HCT116 (cell line): ENCODE measurements around the gene TSPEAR. TPM values are rescaled to one million over a fixed set of nuclear protein-coding genes. Genes with fewer than 3 reads are reported as not detected.

Experiments
- ATAC-seq: fragments of 200-7000 bp; cut with Tn5 transposase; 2 replicates; pipeline ENCODE4 v1.9.1; 2020; ENCODE audit warnings: mild to moderate bottlenecking, moderate library complexity
- BruUV-seq: library from RNA; stranded (reverse); fragments of 400-500 nt; replicated peaks from 2 replicates; lab custom pipeline; 2021; lab: Mats Ljungman, UMichigan
- CTCF ChIA-PET: fragments of 300-600 bp; sonication (Branson Sonifier 250); formaldehyde crosslinking; loops from one replicate; lab custom pipeline; 2021; ENCODE audit warnings: antibody characterized with exemption; lab: Charles Lee
- POLR2A ChIA-PET: fragments of 300-600, 350-600 bp; sonication (Branson Sonifier 250); formaldehyde crosslinking; loops from one replicate; lab custom pipeline; 2021; ENCODE audit warnings: antibody characterized with exemption; lab: Charles Lee
- RAD21 ChIA-PET, 2 experiments: fragments of 300-600 bp; sonication (Branson Sonifier 250); formaldehyde crosslinking; loops; one replicate each; lab custom pipeline; 2023; ENCODE audit warnings: low total read pairs in 2 of 2; ENCODE audit not compliant: uncharacterized antibody in 2 of 2, unreplicated experiment in 2 of 2, low non-redundant PET in 1 of 2; lab: Charles Lee
- DNase-seq: peaks from one replicate; pipeline ENCODE4 v3.0.0-alpha.2; 2010; ENCODE audit warnings: low read depth, low spot score
- H2AFZ ChIP-seq: fragments of 200-600 bp; shearing (Covaris generic), sonication (generic); 2 replicates; pipeline ENCODE4 v1.6.1; 2017; ENCODE audit warnings: low read depth, mixed run types, mixed read lengths, antibody characterized with exemption, low read length; ENCODE audit not compliant: poor library complexity, severe bottlenecking
- H3K27ac ChIP-seq: 2 replicates; pipeline ENCODE4 v1.5.1; 2012; ENCODE audit warnings: low read depth, low read length
- H3K27me3 ChIP-seq: fragments of 200-600 bp; sonication (generic); 2 replicates; pipeline ENCODE4 v1.6.1; 2016; ENCODE audit warnings: mixed run types, low read length, mixed read lengths; ENCODE audit not compliant: insufficient read depth
- H3K36me3 ChIP-seq, 2 experiments: fragments of 200-500 bp in 1 of 2; fragments of 200-600 bp in 1 of 2; sonication (Bioruptor generic) in 1 of 2; sonication (generic) in 1 of 2; 2 replicates each; pipeline versions ENCODE4 v1.5.1 to v1.6.1; 2014 to 2016; ENCODE audit warnings: low read length in 2 of 2, inconsistent platforms in 1 of 2, mixed read lengths in 1 of 2, mixed run types in 1 of 2; ENCODE audit not compliant: insufficient read depth in 2 of 2, control insufficient read depth in 1 of 2
- H3K4me1 ChIP-seq, 2 experiments: fragments of 200-600 bp in 1 of 2; sonication (generic) in 1 of 2; 2 replicates each; pipeline versions ENCODE4 v1.5.1 to v1.6.1; 2012 to 2017; ENCODE audit warnings: low read length in 2 of 2, inconsistent platforms in 1 of 2, mild to moderate bottlenecking in 1 of 2, mixed read lengths in 1 of 2, mixed run types in 1 of 2, moderate library complexity in 1 of 2; ENCODE audit not compliant: insufficient read depth in 2 of 2, control insufficient read depth in 1 of 2
- H3K4me2 ChIP-seq: fragments of 200-600 bp; sonication (generic); 2 replicates; pipeline ENCODE4 v1.6.1; 2017; ENCODE audit warnings: mixed run types, low read length, mixed read lengths
- H3K4me3 ChIP-seq, 2 experiments: fragments of 200-600 bp in 1 of 2; sonication (generic) in 1 of 2; replicated peaks in 1 of 2; 2 replicates each; pipeline ENCODE4 v1.5.1; 2011 to 2016; ENCODE audit warnings: low read length in 2 of 2, control low read depth in 1 of 2, low read depth in 1 of 2, mild to moderate bottlenecking in 1 of 2, mixed read lengths in 1 of 2, mixed run types in 1 of 2
- H3K79me2 ChIP-seq: fragments of 200-600 bp; sonication (generic); 2 replicates; pipeline ENCODE4 v1.6.1; 2017; ENCODE audit warnings: mild to moderate bottlenecking, mixed run types, low read length, moderate library complexity, mixed read lengths; ENCODE audit not compliant: insufficient read depth
- H3K9ac ChIP-seq: fragments of 200-600 bp; sonication (generic); 2 replicates; pipeline ENCODE4 v1.6.1; 2016; ENCODE audit warnings: low read length, mixed read lengths
- H3K9me2 ChIP-seq: fragments of 200-600 bp; sonication (generic), shearing (Covaris generic); 2 replicates; pipeline ENCODE4 v1.6.1; 2017; ENCODE audit warnings: mixed run types, mild to moderate bottlenecking, moderate library complexity; ENCODE audit not compliant: insufficient read depth
- H3K9me3 ChIP-seq, 2 experiments: fragments of 200-500 bp in 1 of 2; fragments of 200-600 bp in 1 of 2; sonication (Bioruptor generic) in 1 of 2; sonication (generic) in 1 of 2; 2 replicates each; pipeline ENCODE4 v1.6.1; 2014 to 2017; ENCODE audit warnings: low read length in 2 of 2, mixed read lengths in 2 of 2, inconsistent platforms in 1 of 2, low read depth in 1 of 2, mild to moderate bottlenecking in 1 of 2, mixed run types in 1 of 2, moderate library complexity in 1 of 2; ENCODE audit not compliant: control insufficient read depth in 1 of 2, insufficient read depth in 1 of 2
- H4K20me1 ChIP-seq: fragments of 200-600 bp; sonication (generic), shearing (Covaris generic); 2 replicates; pipeline ENCODE4 v1.6.1; 2017; ENCODE audit warnings: mixed run types, mild to moderate bottlenecking, moderate library complexity; ENCODE audit not compliant: insufficient read depth
- CBX3 ChIP-seq: IDR thresholded peaks from 2 replicates; pipeline ENCODE4 v1.6.1; 2012; ENCODE audit warnings: low read depth
- EGR1 ChIP-seq: IDR thresholded peaks from 2 replicates; pipeline ENCODE4 v1.6.1; 2012; ENCODE audit warnings: low read depth
- ELF1 ChIP-seq: IDR thresholded peaks from 2 replicates; pipeline ENCODE4 v1.6.1; 2012; ENCODE audit warnings: low read depth, borderline replicate concordance
- EZH2 ChIP-seq: fragments of 200-600 bp; sonication (generic); IDR thresholded peaks from 2 replicates; pipeline ENCODE4 v1.6.1; 2017; ENCODE audit warnings: antibody characterized with exemption, mixed run types
- JUND ChIP-seq: IDR thresholded peaks from 2 replicates; pipeline ENCODE4 v1.6.1; 2012
- MAX ChIP-seq: IDR thresholded peaks from 2 replicates; pipeline ENCODE4 v1.6.1; 2012
- RAD21 ChIP-seq: IDR thresholded peaks from 2 replicates; pipeline ENCODE4 v1.6.1; 2012; ENCODE audit warnings: low read depth, mild to moderate bottlenecking
- REST ChIP-seq: IDR thresholded peaks from 2 replicates; pipeline ENCODE4 v1.6.1; 2012; ENCODE audit warnings: low read depth
- SIN3A ChIP-seq: IDR thresholded peaks from 2 replicates; pipeline ENCODE4 v1.6.1; 2012; ENCODE audit warnings: low read depth
- ZBTB33 ChIP-seq: IDR thresholded peaks from 2 replicates; pipeline ENCODE4 v1.6.1; 2011; ENCODE audit warnings: mild to moderate bottlenecking, low read length, moderate library complexity; ENCODE audit not compliant: insufficient replicate concordance; ENCODE audit errors: extremely low read depth
- ZNF274 ChIP-seq: fragments of 200-500 bp; sonication (Bioruptor generic); IDR thresholded peaks from 2 replicates; pipeline ENCODE4 v1.6.1; 2014; ENCODE audit warnings: mild to moderate bottlenecking, low read depth, low read length, inconsistent platforms
- intact Hi-C: fragments of 100-400 bp; cut with micrococcal nuclease; formaldehyde crosslinking; loops from 2 replicates; pipeline ENCODE4 v1.10.0; 2022
- total RNA-seq: library from RNA; stranded (reverse); gene quantifications from one replicate; pipeline ENCODE4 v1.2.1, GENCODE V29; 2021; ENCODE audit not compliant: unreplicated experiment

The TSPEAR gene
- total RNA-seq, 1 experiment from 2014 or later = not detected

- TF ChIP-seq ZBTB33 (no peak), ELF1 (no peak), REST (no peak), EZH2 (no peak), JUND (no peak), ZNF274 (no peak)
These were observed 251.0 kb downstream of the TSPEAR start (continued) for GRCh38 chr21:44460441-44460755.

- no peaks in the 10 kb centered on the region for H3K9me3 ChIP-seq
- intact Hi-C loops = no loop called here
- H2AFZ ChIP-seq = no peak overlapping the region
- ChIA-PET CTCF (no interaction called here), RAD21 (no interaction called here), POLR2A (no interaction called here)
- H3K9me2 ChIP-seq = no peaks in the 10 kb centered on the region
- no peaks in the 10 kb centered on the region for H3K27me3 ChIP-seq
- H3K79me2 ChIP-seq = no peaks in the 10 kb centered on the region
- no peaks in the 10 kb centered on the region for H4K20me1 ChIP-seq
- H3K36me3 ChIP-seq = no peaks in the 10 kb centered on the region
- no TSS peak for BruUV-seq
- TF ChIP-seq ELF1 (no peak), CBX3 (no peak), SIN3A (no peak), MAX (no peak), REST (no peak), RAD21 (no peak), EGR1 (no peak)
- H3K4me2 ChIP-seq = no peak overlapping the region
- ATAC-seq (no peak), DNase-seq (no peak)
- no peak overlapping the region for H3K4me3 ChIP-seq
- peaks cover 6 to 10% of the 10 kb centered on the region in 2 experiments; a peak in 3 of 4 replicates for H3K4me1 ChIP-seq
- H3K27ac ChIP-seq = no peak overlapping the region
- H3K9ac ChIP-seq = no peak overlapping the region
These were observed 251.5 kb downstream of the TSPEAR start for GRCh38 chr21:44459712-44460440.
